GM21723 (cell line): ENCODE data around the gene OR2AG1.
"Not testable (repeated sequence)": the region's sequence is repeated elsewhere in the genome, so short reads cannot be mapped to it uniquely, and the experiment has no call there.

Experiments
- ATAC-seq: cut with Tn5 transposase; IDR thresholded peaks from one replicate; pipeline ENCODE4 v1.9.1; 2021; ENCODE audit warnings: mild to moderate bottlenecking, moderate library complexity; ENCODE audit not compliant: unreplicated experiment

OR2AG1 gene

DNA sequence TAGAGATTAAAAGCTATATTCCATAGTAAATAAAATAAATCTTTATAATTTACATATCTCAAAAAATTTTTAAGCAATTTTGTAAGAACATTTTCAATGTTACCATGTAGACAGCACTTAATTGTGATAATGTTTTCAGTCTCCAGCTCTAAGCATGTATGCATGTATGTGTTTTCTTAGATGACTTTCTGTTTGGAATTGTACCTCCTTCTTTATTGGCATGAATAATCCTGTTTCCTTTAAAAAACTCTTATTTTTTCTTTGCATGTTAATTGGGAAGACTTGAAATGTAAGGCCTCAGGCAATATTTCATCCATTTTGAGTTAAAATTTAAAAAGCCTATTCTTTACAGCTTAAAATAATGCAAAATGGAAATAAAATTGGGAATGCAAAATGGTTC is 2.0 kb upstream of the OR2AG1 start:
- ATAC-seq: no peak

DNA sequence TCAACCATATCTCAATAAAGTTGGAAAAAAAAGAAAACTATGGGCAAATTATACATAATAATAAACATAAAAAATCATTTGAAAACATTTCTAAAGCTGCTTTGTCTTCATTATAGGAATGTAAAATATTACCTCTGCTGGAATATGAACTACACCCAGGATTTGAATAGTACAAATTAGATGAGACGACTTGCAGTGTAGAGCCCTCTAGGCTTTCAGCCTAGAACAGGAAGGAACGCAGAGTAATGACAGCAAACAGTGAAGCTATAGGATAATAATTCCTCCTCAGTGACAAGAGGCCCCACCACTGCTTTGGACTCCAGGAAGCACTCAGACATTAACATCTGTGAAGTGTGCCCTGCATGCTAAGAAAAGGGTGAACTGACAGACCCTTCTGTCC is 7.7 kb downstream of the OR2AG1 start:
- ATAC-seq: no peak

DNA sequence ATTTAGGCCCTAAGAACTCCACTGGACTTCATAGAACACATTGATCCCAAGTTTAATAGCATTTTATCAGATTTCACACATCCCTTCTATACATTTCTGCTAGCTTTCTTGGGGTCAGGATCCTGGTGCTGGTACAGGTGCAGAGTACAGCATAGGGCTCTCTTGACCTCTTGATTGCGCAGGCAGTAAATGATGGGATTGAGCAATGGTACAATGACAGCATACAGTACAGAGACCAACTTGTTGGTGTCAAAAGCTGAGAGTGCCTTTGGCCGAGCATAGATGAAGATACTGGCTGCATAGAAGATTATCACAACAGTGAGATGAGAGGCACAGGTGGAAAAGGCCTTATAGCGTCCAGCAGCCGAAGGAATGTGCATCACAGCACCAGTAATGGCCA is 11.8 kb downstream of the OR2AG1 start:
- no peak for ATAC-seq

DNA sequence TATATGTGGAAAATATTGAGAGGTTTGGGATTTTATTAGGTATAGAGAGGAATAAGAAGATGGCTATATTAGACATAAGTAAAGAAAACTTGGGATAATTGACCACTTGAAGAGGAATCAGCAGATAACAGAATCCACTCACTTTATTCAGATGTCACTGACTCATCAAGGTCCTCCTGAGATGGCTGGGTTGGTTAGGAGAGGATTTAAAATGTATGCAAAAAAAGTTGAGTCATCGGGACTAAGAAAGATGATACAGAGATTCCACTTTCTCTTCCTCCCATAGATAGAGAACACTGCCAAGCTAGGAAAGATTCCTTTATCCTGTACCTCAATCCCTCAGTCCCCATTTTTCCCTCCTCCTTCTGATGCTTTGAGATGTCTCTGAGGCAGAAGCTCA is 16.6 kb downstream of the OR2AG1 start, which contains the start of gene OR6A2:
OR6A2 (minus strand) TSS at position 288 of the 400 bp plus-strand sequence. CDS start 3,981 bp downstream, outside the sequence.
- ATAC-seq: no peak

DNA sequence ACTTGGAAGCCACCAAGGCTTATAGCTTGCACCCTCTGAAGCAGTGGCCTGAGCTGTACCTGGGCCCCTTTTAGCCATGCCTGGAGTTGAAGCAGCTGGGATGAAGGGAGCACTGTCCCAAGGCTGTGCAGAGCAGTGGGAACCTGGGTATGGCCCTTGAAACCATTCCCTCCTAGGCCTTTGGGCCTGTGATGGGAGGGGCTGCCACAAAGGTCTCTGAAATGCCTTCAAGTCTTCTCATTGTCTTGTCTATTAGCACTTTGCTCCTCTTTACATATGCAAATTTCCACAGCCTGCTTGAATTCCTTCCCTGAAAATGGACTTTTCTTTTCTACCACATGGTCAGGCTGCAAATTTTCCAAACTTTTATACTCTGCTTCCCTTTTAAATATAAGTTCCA is 18.3 kb downstream of the OR2AG1 start:
- ATAC-seq: not testable (repeated sequence)

DNA sequence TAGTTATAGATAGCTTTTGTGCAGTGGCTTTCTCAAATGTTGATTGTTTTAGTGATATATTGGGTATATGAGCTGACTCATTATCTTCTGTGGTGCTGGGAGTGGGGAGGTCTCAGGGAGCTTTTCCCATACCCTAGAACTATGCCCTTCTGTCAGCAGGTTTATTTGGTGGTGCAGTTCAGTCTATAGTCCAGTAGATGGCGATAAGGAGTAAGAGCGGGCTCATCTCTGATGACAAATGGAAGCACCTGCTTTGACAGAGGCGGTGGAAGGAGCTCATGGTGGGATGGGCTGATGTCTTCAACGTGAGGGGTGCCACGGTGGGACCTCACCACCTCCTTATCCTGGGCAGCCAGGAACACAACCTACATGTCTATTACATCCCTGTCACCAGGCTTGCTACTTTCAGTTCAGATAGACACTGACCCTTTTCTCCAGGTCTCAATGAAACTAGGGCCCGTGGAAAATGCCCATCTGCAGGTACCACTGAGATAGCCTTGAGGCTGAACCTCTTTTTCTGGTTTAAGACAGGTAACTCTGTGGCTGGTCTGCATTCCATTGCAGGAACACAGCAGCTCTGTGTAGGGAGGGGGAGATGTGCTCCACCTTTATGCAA is 29.7 kb downstream of the OR2AG1 start:
- peak; percentile 94 for ATAC-seq

DNA sequence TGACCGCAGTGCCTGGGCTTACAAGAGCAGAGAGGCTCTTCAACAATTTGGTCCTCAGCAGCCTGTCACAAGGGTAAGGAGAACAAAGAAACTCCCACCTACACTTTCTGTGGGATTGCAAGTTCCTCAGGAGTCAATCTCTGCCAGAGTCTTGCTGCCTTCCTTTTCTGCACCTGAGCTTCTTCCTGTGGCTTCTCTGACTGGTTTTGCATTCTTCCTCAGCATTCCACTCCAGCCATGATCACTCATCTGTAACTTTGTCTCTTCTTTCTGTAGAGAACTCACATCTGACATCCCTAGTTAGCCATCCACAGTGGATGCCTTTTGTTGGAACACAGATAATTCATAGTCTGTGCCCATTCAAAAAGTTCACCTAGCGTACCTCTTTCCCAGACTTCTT is 30.8 kb downstream of the OR2AG1 start:
- ATAC-seq: no peak

DNA sequence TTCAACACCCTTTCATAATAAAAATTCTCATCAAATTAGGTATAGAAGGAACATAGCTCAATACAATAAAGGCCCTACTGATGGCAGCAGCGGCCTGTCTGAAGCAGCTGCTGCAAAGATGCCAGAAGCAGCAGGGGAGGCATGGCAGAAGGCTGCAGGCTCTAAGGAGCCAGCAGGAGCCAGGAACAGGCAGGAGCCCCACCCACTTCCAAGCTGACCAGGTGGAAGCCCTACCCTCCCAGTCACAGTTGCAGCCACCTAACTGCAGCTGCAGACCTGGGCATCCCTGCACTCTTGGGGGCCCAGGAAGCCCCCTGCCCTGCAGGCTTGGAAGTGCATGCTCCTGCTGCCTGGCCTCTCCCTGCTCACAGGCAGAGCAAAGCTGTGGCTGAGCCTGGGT is 34.9 kb downstream of the OR2AG1 start:
- no peak for ATAC-seq

DNA sequence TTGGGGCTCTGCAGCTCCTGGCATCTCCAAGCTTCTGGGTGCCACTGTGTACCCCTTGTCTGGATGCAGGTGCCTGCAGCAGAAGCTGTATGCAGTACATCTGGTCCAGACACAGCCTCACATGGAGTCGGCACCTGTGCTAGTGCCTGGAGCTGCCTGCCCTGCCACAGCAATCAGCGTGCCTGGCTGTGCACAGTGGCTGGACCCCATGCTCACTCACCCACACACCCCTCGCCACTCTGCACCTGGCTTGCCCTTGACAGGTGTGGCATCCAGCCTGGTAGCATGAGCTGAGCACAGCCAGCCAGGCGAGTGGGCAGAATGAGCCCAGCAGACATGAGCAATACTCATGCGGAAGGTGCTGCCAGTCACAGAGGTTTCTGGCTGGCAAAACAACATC is 36.1 kb downstream of the OR2AG1 start:
- ATAC-seq: no peak

DNA sequence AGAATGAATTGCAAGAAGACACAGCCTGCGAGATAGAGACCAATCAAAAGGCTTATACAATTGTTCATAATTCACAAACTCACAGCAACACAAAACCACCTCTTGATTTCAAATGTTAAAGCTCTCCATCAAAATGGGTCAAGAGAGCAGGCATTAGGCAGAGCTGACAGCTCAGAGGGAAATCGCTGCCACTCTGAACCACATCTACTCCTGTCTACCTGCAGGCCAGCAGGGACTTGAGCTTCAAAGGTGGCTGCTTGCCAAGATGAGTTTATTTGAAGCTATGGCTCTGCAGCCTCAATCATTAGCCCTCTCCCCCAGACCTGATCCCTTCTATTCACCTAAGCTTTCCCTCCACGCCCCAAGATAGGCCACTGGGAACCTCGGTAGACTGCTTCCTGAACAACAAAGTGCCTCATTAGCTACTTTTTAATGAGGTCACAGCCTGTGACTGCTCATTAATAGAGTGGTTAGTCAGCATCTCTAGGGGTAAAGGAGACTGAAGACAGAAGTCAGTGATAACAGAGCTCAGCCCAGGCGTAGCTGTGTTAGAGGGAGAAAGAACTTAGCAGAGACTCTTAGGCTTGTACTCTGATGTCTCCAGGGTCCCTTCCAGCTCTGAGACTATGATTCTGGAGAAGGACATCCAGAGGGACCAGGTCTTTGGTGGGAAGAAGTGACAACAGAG is 41.5 kb downstream of the OR2AG1 start:
- ATAC-seq: no peak

DNA sequence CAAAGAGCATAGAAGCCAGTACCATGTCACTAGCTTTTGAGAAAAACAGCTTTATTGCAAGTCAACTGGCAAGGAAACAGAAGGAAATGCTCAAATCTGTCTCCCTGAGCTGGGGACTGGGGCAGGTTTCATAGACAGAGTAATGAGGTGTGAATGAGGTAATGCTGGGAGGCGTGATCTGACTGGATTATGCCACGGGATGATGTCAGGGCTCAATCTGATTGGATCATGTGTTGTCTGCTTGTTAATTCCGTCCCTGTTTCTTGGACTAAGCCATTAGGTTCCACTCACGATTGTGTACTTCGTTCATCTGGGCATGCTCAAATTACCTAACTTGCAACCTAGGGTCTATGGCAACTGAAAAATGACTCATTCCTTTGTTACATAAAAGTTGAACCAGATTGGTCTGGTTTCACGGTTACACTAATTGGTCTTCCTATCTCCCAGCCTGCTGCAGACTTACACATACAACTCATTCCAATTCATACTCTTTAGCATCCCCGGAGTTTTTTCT is 42.5 kb downstream of the OR2AG1 start:
- no peak for ATAC-seq

DNA sequence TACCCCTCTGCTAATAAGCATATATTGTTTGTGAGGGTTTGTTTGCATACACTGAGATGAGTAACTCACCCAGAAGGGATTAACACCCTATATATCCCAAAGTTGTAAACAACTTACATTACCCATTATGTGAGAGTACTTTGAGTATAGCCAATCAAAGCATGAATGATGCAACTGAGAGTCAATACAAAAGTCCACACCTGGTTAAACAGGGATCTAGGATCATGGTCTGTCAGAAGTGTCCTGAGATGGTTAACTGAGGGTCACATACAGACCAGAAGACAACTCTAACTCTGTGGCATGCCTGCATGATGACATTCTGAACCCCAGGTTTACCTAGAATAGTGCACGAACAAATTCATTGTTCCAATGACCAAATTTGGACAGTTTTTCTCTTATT is 45.3 kb downstream of the OR2AG1 start:
- no peak for ATAC-seq

DNA sequence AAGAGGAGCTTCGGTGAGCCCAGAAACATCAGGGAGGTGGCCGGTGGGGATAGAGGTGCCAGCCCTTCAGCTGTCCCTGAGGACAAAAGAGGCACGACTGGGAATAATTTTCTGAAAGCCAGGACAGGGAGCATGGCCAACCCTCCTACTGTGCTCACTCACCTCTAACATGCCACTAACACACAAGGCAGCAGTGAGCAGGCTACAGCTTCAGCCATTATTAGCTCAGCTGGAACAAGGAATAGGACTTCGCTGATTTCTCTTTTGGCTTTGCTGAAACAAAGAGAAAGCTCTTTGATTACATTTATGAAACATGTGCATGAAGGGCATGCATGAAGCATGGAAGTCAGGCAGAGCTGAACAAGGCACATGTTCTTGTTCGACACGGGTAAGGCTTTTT is 50.5 kb downstream of the OR2AG1 start:
- no peak for ATAC-seq

DNA sequence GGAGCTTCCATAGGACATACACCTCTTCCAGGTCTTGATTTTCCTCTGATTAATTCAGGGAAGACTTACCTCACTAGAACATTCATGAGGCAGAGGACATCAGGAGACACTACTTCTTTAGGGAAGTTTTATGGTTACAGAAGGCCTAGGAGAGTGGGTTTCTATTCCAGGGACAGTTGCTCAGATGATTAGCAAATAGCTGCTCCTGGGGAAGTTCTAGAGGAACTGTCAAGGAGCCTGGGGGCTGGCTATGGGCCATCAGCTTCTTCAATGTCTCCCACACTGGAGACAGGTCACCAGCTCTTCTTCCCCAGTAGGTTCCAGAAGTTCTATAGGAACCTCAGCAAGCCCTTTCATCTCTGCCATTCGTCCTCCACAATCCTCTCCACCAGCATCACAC is 51.2 kb downstream of the OR2AG1 start:
- ATAC-seq: no peak
